ENCODE data around the gene ATP8B3. TPM values are rescaled to one million over a fixed set of nuclear protein-coding genes. Genes with fewer than 3 reads are reported as not detected.

ATP8B3 gene
- total and polyA plus RNA-seq, 10 of the 15 experiments (the other 5 are each of a cell fraction or from before 2014, with no cell fraction given), result 0.13 to 1.7 (median 0.52) TPM

DNA sequence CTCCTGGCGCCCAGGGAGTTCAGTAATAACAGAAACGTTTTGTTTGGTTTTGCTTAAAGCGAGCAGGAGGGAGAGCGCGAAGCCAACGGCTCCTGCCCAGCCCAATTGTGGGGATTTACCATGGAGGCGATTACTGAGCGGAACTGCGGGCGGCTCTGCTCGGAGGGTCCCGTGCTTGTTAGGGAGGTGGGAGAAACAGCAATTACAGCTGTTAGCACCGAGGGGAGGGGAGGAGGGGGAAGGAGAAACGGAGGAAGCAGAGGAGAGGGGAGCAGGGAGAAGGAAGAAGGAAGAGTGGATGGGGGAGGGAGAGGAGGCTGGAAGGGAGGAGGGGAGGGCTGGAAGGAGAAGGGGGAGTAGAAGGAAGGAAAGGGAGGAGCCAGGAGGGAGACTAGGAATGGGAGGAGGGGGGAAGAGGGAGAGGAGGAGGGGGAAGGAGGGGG, 66.5 kb downstream of the ATP8B3 start (continued):
- TF ChIP-seq ZBTB40 (IDR thresholded peaks at IDR 0.05; ENCODE audit: borderline replicate concordance), result no peak
- TF ChIP-seq, protein P1, sequence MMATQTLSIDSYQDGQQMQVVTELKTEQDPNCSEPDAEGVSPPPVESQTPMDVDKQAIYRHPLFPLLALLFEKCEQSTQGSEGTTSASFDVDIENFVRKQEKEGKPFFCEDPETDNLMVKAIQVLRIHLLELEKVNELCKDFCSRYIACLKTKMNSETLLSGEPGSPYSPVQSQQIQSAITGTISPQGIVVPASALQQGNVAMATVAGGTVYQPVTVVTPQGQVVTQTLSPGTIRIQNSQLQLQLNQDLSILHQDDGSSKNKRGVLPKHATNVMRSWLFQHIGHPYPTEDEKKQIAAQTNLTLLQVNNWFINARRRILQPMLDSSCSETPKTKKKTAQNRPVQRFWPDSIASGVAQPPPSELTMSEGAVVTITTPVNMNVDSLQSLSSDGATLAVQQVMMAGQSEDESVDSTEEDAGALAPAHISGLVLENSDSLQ (IDR thresholded peaks at IDR 0.05), result no peak
- TF ChIP-seq, protein P2, sequence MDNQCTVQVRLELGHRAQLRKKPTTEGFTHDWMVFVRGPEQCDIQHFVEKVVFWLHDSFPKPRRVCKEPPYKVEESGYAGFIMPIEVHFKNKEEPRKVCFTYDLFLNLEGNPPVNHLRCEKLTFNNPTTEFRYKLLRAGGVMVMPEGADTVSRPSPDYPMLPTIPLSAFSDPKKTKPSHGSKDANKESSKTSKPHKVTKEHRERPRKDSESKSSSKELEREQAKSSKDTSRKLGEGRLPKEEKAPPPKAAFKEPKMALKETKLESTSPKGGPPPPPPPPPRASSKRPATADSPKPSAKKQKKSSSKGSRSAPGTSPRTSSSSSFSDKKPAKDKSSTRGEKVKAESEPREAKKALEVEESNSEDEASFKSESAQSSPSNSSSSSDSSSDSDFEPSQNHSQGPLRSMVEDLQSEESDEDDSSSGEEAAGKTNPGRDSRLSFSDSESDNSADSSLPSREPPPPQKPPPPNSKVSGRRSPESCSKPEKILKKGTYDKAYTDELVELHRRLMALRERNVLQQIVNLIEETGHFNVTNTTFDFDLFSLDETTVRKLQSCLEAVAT (IDR thresholded peaks at IDR 0.05), result no peak
- TF ChIP-seq HDGF (IDR thresholded peaks at IDR 0.05), result no peak
- no peak for TF ChIP-seq ZZZ3 (IDR thresholded peaks at IDR 0.05; ENCODE audit: control insufficient read depth, insufficient read length, low read depth)
- no peak for TF ChIP-seq RCOR1 (conservative IDR thresholded peaks at IDR 0.05; ENCODE audit: low read depth, low read length)
- TF ChIP-seq CEBPB (IDR thresholded peaks at IDR 0.05; ENCODE audit: borderline replicate concordance in 1 of 2, low read depth in 2 of 2, low read length in 2 of 2), result no peak

Measured in GM12878 (cell line).